K562 (cell line): Measurements from ENCODE around the gene ANKRD11. TPM values are rescaled to one million over a fixed set of nuclear protein-coding genes. Genes with fewer than 3 reads are reported as not detected.

ENCODE experiments used
- AFF4 ChIP-seq: sonication (generic); formaldehyde crosslinking; IDR thresholded peaks from 2 replicates; pipeline ENCODE4 v1.8.0; 2023; ENCODE audit warnings: mild to moderate bottlenecking, missing genetic modification reagents
- EGR1 ChIP-seq: fragments of 450-650 bp; conservative IDR thresholded peaks from 2 replicates; pipeline ENCODE4 v1.6.1; 2017; ENCODE audit warnings: mild to moderate bottlenecking
- GABPB1 ChIP-seq: sonication (generic); formaldehyde crosslinking; IDR thresholded peaks from 2 replicates; pipeline ENCODE4 v1.8.0; 2022; ENCODE audit warnings: mild to moderate bottlenecking, missing genetic modification reagents
- GTF2A2 ChIP-seq: IDR thresholded peaks from 2 replicates; pipeline ENCODE4 v1.6.1; 2016; ENCODE audit warnings: mild to moderate bottlenecking, missing genetic modification characterization, missing compliant biosample characterization
- ILF3 ChIP-seq: fragments of 450-650 bp; IDR thresholded peaks from 2 replicates; pipeline ENCODE4 v1.6.1; 2018; ENCODE audit warnings: antibody characterized with exemption, mild to moderate bottlenecking, moderate library complexity, borderline replicate concordance
- LEF1 ChIP-seq: fragments of 450-650 bp; IDR thresholded peaks from 2 replicates; pipeline ENCODE4 v1.6.1; 2016; ENCODE audit warnings: mild to moderate bottlenecking
- MLLT1 ChIP-seq, 2 experiments: fragments of 450-650 bp; IDR thresholded peaks; 2 replicates each; pipeline ENCODE4 v1.6.1; 2016
- NFXL1 ChIP-seq: fragments of 450-650 bp; formaldehyde crosslinking; IDR thresholded peaks from 2 replicates; pipeline ENCODE4 v1.4.0; 2021; ENCODE audit warnings: mild to moderate bottlenecking
- NR3C1 ChIP-seq: sonication (generic); formaldehyde crosslinking; IDR thresholded peaks from 2 replicates; pipeline ENCODE4 v1.8.1; 2022; ENCODE audit warnings: missing genetic modification reagents
- PRDM10 ChIP-seq: fragments of 450-650 bp; IDR thresholded peaks from 2 replicates; pipeline ENCODE4 v1.6.1; 2018; ENCODE audit not compliant: partially characterized antibody
- RCOR1 ChIP-seq, 2 experiments: IDR thresholded peaks; 2 replicates each; pipeline ENCODE4 v1.6.1; 2012; ENCODE audit warnings: low read depth in 2 of 2, low read length in 2 of 2, borderline replicate concordance in 1 of 2, improper control_type of control experiment in 1 of 2
- SAP30 ChIP-seq: fragments of 200-600 bp; sonication (generic); IDR thresholded peaks from 2 replicates; pipeline ENCODE4 v1.6.1; 2012; ENCODE audit warnings: borderline replicate concordance, low read depth, mild to moderate bottlenecking, moderate library complexity, low read length, control low read depth, inconsistent platforms; ENCODE audit not compliant: insufficient read depth, poor library complexity, severe bottlenecking
- SLC30A9 ChIP-seq: fragments of 250-450 bp; sonication (Bioruptor Pico); IDR thresholded peaks from 2 replicates; pipeline ENCODE4 v1.8.0; 2022; ENCODE audit warnings: mild to moderate bottlenecking, moderate library complexity
- SRSF1 ChIP-seq: fragments of 200-400 bp; formaldehyde crosslinking; IDR thresholded peaks from 2 replicates; pipeline ENCODE4 v1.6.1; 2017; ENCODE audit warnings: mild to moderate bottlenecking, low read depth, low read length, moderate library complexity
- SRSF3 ChIP-seq: fragments of 200-400 bp; formaldehyde crosslinking; IDR thresholded peaks from 2 replicates; pipeline ENCODE4 v1.6.1; 2016; ENCODE audit warnings: mild to moderate bottlenecking, low read length, moderate library complexity; ENCODE audit not compliant: insufficient read depth
- ZNF224 ChIP-seq: sonication (generic); formaldehyde crosslinking; IDR thresholded peaks from 2 replicates; pipeline ENCODE4 v1.8.0; 2022; ENCODE audit warnings: mild to moderate bottlenecking, missing genetic modification reagents
- ZNF280B ChIP-seq: fragments of 250-450 bp; sonication (Bioruptor Pico); IDR thresholded peaks from 2 replicates; pipeline ENCODE4 v1.5.1; 2021; ENCODE audit warnings: mild to moderate bottlenecking
- ZNF764 ChIP-seq: fragments of 250-450 bp; sonication (Bioruptor Pico); IDR thresholded peaks from 2 replicates; pipeline ENCODE4 v1.4.0; 2020; ENCODE audit warnings: low read depth, mild to moderate bottlenecking, moderate library complexity
- polyA plus RNA-seq, 8 experiments: library from polyadenylated mRNA; depleted of rRNA in 4 of 8; stranded (reverse) in 5 of 8; unstranded in 3 of 8; fragments of >200 nt; fragmentation: Nextera tagmentation in 2 of 8; fragmentation: Illumina TruSeq in 1 of 8; extraction: Ambion mirVana in 2 of 8; extraction: Trizol in 1 of 8; gene quantifications; 2 replicates each; pipeline versions ENCODE4 v1.2.1 to v1.2.3, GENCODE V29; 2011 to 2014; ENCODE audit warnings: inconsistent platforms in 1 of 8, missing spikeins in 1 of 8
- total RNA-seq, 7 experiments: library from RNA; depleted of rRNA in 6 of 7; stranded (reverse); fragments of >200 nt in 6 of 7; fragmentation: Illumina TruSeq in 2 of 7; extraction: Trizol in 2 of 7; gene quantifications; 2 replicates each; pipeline versions ENCODE4 v1.2.1 to v1.2.3, GENCODE V29; 2011 to 2021; ENCODE audit warnings: low replicate concordance in 1 of 7

Gene ANKRD11
- total and polyA plus RNA-seq, 9 of the 15 experiments (the other 6 are each of a cell fraction or from before 2014, with no cell fraction given) = 4.7 to 126 (median 31.7) TPM

- peak; percentile 62 for TF ChIP-seq PRDM10
- no peak for TF ChIP-seq ZNF280B
- no peak for TF ChIP-seq ILF3
- no peak for TF ChIP-seq NFXL1 (CRISPR knock-in tag)
- no peak for TF ChIP-seq AFF4
- no peak for TF ChIP-seq GTF2A2
- no peak for TF ChIP-seq SAP30
- no peak for TF ChIP-seq EGR1
- no peak for TF ChIP-seq MLLT1 (IDR thresholded peaks at IDR 0.05)
- TF ChIP-seq ZNF764 = no peak
- TF ChIP-seq GABPB1 (CRISPR knock-in tag) = no peak
- TF ChIP-seq SLC30A9 (CRISPR knock-in tag) = no peak
- no peak for TF ChIP-seq NR3C1 (CRISPR knock-in tag)
- TF ChIP-seq SRSF1 = no peak
- TF ChIP-seq LEF1 = no peak
- no peak for TF ChIP-seq ZNF224 (CRISPR knock-in tag)
- no peak for TF ChIP-seq SRSF3
- TF ChIP-seq RCOR1 (IDR thresholded peaks at IDR 0.05; ENCODE audit: borderline replicate concordance in 1 of 2, low read depth in 2 of 2, low read length in 2 of 2) = no peak
Observed at GRCh38 chr16:89350701-89351380, 139.5 kb downstream of the ANKRD11 start (continued).
